ENCODE measurements around the gene KCTD12. TPM values are rescaled to one million over a fixed set of nuclear protein-coding genes. Genes with fewer than 3 reads are reported as not detected.

KCTD12 gene
- total RNA-seq, 1 donor from 2014 or later: 46.2 TPM

- Mint-ChIP-seq H3K27me3 (peaks cover 5% of the 10 kb centered on the region), H3K27ac (no peak overlapping the region), H3K4me3 (ENCODE audit: low read depth) (no peak overlapping the region), H3K36me3 (ENCODE audit: insufficient read depth) (no peaks in the 10 kb centered on the region), H3K9me3 (ENCODE audit: low read depth) (peaks cover 3% of the 10 kb centered on the region), H3K4me1 (ENCODE audit: low read depth) (peaks cover 6% of the 10 kb centered on the region)
- no peak for DNase-seq (ENCODE audit: low spot score, unreplicated experiment)
- no peak for TF ChIP-seq CTCF (IDR thresholded peaks at IDR 0.05; ENCODE audit: unreplicated experiment)
Measured at GRCh38 chr13:76861859-76862258, 24.3 kb downstream of the KCTD12 start.

GRCh38 chr13:76860706-76861105 is 25.5 kb downstream of the KCTD12 start:
- TF ChIP-seq CTCF (IDR thresholded peaks at IDR 0.05; ENCODE audit: unreplicated experiment): no peak
- H3K4me1 Mint-ChIP-seq (ENCODE audit: low read depth): peaks cover 2% of the 10 kb centered on the region
- no peak for DNase-seq (ENCODE audit: low spot score, unreplicated experiment)
- H3K27me3 Mint-ChIP-seq: peaks cover 5% of the 10 kb centered on the region
- H3K4me3 Mint-ChIP-seq (ENCODE audit: low read depth): no peak overlapping the region
- no peaks in the 10 kb centered on the region for H3K36me3 Mint-ChIP-seq (ENCODE audit: insufficient read depth)
- H3K9me3 Mint-ChIP-seq (ENCODE audit: low read depth): peaks cover 3% of the 10 kb centered on the region
- no peak overlapping the region for H3K27ac Mint-ChIP-seq

GRCh38 chr13:76854894-76855293 is 31.3 kb downstream of the KCTD12 start:
- peaks cover 3% of the 10 kb centered on the region for H3K9me3 Mint-ChIP-seq (ENCODE audit: low read depth)
- peaks cover 4% of the 10 kb centered on the region for H3K4me1 Mint-ChIP-seq (ENCODE audit: low read depth)
- DNase-seq (ENCODE audit: low spot score, unreplicated experiment): no peak
- peaks cover 4% of the 10 kb centered on the region for H3K27me3 Mint-ChIP-seq
- no peak overlapping the region for H3K27ac Mint-ChIP-seq
- no peak overlapping the region for H3K4me3 Mint-ChIP-seq (ENCODE audit: low read depth)
- no peak for TF ChIP-seq CTCF (IDR thresholded peaks at IDR 0.05; ENCODE audit: unreplicated experiment)
- H3K36me3 Mint-ChIP-seq (ENCODE audit: insufficient read depth): no peaks in the 10 kb centered on the region

- no peak overlapping the region for H3K4me3 Mint-ChIP-seq (ENCODE audit: low read depth)
Measured at GRCh38 chr13:76853921-76854608, 32.1 kb downstream of the KCTD12 start.

GRCh38 chr13:76853481-76853880 is 32.7 kb downstream of the KCTD12 start:
- DNase-seq (ENCODE audit: low spot score, unreplicated experiment): no peak
- no peak overlapping the region for H3K27ac Mint-ChIP-seq
- H3K36me3 Mint-ChIP-seq (ENCODE audit: insufficient read depth): no peaks in the 10 kb centered on the region
- TF ChIP-seq CTCF (IDR thresholded peaks at IDR 0.05; ENCODE audit: unreplicated experiment): no peak
- H3K4me1 Mint-ChIP-seq (ENCODE audit: low read depth): peaks cover 4% of the 10 kb centered on the region
- H3K9me3 Mint-ChIP-seq (ENCODE audit: low read depth): peaks cover 3% of the 10 kb centered on the region
- peaks cover 4% of the 10 kb centered on the region for H3K27me3 Mint-ChIP-seq
- H3K4me3 Mint-ChIP-seq (ENCODE audit: low read depth): no peak overlapping the region

More at GRCh38 chr13:76853921-76854608, 32.1 kb downstream of the KCTD12 start:
- no peak for TF ChIP-seq CTCF (IDR thresholded peaks at IDR 0.05; ENCODE audit: unreplicated experiment)
- Mint-ChIP-seq H3K4me1 (ENCODE audit: low read depth) (peaks cover 4% of the 10 kb centered on the region), H3K27ac (no peak overlapping the region), H3K36me3 (ENCODE audit: insufficient read depth) (no peaks in the 10 kb centered on the region), H3K27me3 (peaks cover 4% of the 10 kb centered on the region), H3K9me3 (ENCODE audit: low read depth) (peaks cover 3% of the 10 kb centered on the region)
- no peak for DNase-seq (ENCODE audit: low spot score, unreplicated experiment)

Measured in progenitor cell of endocrine pancreas (in vitro differentiated cells).